ENCODE data around the gene STXBP5.
"Not testable (repeated sequence)": the region's sequence is repeated elsewhere in the genome, so short reads cannot be mapped to it uniquely, and the experiment has no call there.

Gene STXBP5

GRCh38 chr6:147245693-147246092 lies 41.5 kb downstream of the STXBP5 start:
- TF ChIP-seq CTCF (IDR thresholded peaks at IDR 0.05; ENCODE audit: low read depth, low read length) = no peak
- DNase-seq (ENCODE audit: extremely low read depth, low read depth) = no peak

GRCh38 chr6:147246853-147247635 lies 42.8 kb downstream of the STXBP5 start:
- DNase-seq (ENCODE audit: extremely low read depth, low read depth) = no peak
- no peak for TF ChIP-seq CTCF (IDR thresholded peaks at IDR 0.05; ENCODE audit: low read depth, low read length)

GRCh38 chr6:147248859-147249258 lies 44.6 kb downstream of the STXBP5 start:
- no peak for TF ChIP-seq CTCF (IDR thresholded peaks at IDR 0.05; ENCODE audit: low read depth, low read length)
- DNase-seq (ENCODE audit: extremely low read depth, low read depth) = no peak

- TF ChIP-seq CTCF (IDR thresholded peaks at IDR 0.05; ENCODE audit: low read depth, low read length) = no peak
- no peak for DNase-seq (ENCODE audit: extremely low read depth, low read depth)
Measured at GRCh38 chr6:147251072-147251471, 46.9 kb downstream of the STXBP5 start.

GRCh38 chr6:147254929-147255473 lies 50.8 kb downstream of the STXBP5 start:
- DNase-seq (ENCODE audit: extremely low read depth, low read depth) = not testable (repeated sequence)

- DNase-seq (ENCODE audit: extremely low read depth, low read depth) = no peak
- TF ChIP-seq CTCF (IDR thresholded peaks at IDR 0.05; ENCODE audit: low read depth, low read length) = no peak
Measured at GRCh38 chr6:147255948-147256674, 51.9 kb downstream of the STXBP5 start.

GRCh38 chr6:147257760-147258159 lies 53.5 kb downstream of the STXBP5 start:
- no peak for TF ChIP-seq CTCF (IDR thresholded peaks at IDR 0.05; ENCODE audit: low read depth, low read length)
- no peak for DNase-seq (ENCODE audit: extremely low read depth, low read depth)

All from AG09319 (cell line).